Neural cell (in vitro differentiated cells): ENCODE measurements around the gene TBCA.

Experiments used
- POLR2AphosphoS5 ChIP-seq: IDR thresholded peaks from 2 replicates; pipeline ENCODE4 v1.6.1; 2012
- SMC3 ChIP-seq: fragments of 450-650 bp; conservative IDR thresholded peaks from 2 replicates; pipeline ENCODE4 v1.6.1; 2014; ENCODE audit warnings: antibody characterized with exemption, mild to moderate bottlenecking, moderate library complexity; ENCODE audit not compliant: poor library complexity
- TF ChIP-seq, protein P1 (sequence below): fragments of 450-650 bp; IDR thresholded peaks from 2 replicates; pipeline ENCODE4 v1.5.1; 2014; ENCODE audit warnings: antibody characterized with exemption, mild to moderate bottlenecking, moderate library complexity; ENCODE audit not compliant: poor library complexity, severe bottlenecking
- TF ChIP-seq, protein P2 (sequence below): IDR thresholded peaks from 2 replicates; pipeline ENCODE4 v1.6.1; 2012; ENCODE audit warnings: borderline replicate concordance

DNA sequence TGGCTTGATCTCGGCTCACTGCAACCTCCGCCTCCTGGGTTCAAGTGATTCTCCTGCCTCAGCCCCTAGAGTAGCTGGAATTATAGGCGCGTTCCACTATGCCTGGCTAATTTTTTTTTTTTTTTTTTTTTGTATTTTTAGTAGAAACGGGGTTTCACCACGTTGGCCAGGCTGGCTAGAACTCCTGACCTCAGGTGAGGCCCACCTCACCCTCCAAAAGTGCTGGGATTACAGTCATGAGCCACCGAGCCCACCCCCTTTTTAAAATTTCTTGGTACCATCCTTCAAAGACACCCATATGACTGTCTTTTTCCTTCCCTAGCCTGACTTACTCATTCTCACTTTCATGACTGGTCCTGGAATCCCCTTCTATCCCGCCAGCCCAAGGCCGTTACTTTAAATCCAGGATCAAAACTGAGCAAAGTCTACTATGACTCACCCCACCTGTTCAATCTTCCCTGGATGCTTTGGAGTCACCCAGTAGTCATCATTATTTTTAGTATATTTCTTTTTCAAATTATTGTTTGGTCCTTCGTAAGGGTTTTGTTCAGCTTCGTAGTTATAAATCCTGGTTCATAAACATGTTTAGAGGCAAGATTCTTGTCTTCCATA, 1.2 kb upstream of the TBCA start:
- TF ChIP-seq SMC3 (no peak), POLR2AphosphoS5 (no peak)
- TF ChIP-seq, protein P1, sequence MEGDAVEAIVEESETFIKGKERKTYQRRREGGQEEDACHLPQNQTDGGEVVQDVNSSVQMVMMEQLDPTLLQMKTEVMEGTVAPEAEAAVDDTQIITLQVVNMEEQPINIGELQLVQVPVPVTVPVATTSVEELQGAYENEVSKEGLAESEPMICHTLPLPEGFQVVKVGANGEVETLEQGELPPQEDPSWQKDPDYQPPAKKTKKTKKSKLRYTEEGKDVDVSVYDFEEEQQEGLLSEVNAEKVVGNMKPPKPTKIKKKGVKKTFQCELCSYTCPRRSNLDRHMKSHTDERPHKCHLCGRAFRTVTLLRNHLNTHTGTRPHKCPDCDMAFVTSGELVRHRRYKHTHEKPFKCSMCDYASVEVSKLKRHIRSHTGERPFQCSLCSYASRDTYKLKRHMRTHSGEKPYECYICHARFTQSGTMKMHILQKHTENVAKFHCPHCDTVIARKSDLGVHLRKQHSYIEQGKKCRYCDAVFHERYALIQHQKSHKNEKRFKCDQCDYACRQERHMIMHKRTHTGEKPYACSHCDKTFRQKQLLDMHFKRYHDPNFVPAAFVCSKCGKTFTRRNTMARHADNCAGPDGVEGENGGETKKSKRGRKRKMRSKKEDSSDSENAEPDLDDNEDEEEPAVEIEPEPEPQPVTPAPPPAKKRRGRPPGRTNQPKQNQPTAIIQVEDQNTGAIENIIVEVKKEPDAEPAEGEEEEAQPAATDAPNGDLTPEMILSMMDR = no peak
- TF ChIP-seq, protein P2, sequence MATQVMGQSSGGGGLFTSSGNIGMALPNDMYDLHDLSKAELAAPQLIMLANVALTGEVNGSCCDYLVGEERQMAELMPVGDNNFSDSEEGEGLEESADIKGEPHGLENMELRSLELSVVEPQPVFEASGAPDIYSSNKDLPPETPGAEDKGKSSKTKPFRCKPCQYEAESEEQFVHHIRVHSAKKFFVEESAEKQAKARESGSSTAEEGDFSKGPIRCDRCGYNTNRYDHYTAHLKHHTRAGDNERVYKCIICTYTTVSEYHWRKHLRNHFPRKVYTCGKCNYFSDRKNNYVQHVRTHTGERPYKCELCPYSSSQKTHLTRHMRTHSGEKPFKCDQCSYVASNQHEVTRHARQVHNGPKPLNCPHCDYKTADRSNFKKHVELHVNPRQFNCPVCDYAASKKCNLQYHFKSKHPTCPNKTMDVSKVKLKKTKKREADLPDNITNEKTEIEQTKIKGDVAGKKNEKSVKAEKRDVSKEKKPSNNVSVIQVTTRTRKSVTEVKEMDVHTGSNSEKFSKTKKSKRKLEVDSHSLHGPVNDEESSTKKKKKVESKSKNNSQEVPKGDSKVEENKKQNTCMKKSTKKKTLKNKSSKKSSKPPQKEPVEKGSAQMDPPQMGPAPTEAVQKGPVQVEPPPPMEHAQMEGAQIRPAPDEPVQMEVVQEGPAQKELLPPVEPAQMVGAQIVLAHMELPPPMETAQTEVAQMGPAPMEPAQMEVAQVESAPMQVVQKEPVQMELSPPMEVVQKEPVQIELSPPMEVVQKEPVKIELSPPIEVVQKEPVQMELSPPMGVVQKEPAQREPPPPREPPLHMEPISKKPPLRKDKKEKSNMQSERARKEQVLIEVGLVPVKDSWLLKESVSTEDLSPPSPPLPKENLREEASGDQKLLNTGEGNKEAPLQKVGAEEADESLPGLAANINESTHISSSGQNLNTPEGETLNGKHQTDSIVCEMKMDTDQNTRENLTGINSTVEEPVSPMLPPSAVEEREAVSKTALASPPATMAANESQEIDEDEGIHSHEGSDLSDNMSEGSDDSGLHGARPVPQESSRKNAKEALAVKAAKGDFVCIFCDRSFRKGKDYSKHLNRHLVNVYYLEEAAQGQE = no peak
